ENCODE data around the gene PEDS1.
"Not testable (repeated sequence)": the region's sequence is repeated elsewhere in the genome, so short reads cannot be mapped to it uniquely, and the experiment has no call there.

Gene PEDS1

DNA sequence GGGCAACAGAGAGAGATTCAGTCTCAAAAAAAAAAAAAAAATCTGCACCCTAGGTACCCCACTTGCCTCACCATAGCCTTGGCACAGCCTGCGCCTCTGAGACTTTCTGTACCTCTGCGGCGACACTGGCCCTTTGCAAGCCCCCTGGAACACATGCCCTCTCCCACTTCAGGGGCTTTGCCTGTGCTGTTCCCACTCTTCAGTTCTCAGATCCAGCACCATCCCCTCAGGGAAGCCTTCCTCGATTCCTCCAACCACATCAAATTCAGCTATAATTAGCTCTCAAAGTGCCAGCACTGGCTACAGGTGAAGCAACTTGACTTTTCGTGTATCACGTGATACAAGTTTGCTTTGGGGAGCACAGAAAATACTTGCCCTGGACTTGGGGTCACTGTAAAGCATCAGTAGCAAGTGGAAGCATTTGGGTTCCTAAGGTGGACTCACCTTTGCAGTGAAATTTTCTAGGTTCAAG, 38.4 kb downstream of the PEDS1 start:
- no peak for DNase-seq (ENCODE audit: low read depth in 2 of 2)

DNA sequence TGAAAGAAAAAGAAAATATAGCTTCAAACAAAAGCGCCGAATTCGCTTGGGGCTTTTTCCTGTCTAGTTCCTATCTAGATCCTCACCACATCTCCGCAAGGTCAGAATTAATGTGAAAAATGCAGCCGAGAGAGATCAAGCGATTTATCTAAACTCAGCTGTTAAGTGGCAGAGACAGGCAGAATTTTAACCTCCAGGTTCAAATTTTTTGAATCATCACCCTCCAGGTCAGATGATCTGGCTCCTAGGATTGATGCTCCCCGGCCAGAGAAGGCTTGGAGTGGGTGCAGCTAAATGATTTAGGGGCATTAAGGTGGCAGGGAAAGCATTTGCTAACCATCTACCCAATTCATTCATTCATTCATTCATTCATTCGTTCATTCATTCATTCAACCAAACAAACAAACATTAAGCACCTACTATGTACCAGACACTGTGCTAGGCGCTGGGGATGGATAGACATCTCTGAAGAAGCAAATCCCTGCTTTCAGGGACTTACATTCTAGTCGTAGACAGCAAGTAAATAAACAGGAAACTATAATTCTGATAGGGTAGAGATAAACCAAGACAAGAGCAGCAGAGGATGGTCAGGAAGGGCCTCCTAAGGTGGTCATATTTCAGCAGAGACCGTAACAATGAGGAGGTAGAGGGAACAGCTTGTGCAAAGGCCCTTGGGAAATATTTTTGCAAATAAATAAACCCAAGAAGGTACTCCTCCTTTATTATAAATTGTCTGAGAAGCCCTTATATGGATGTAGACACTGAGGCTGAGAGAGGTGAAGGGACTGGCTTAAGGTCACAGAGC, 39.9 kb downstream of the PEDS1 start:
- DNase-seq (ENCODE audit: low read depth in 2 of 2), result no peak

DNA sequence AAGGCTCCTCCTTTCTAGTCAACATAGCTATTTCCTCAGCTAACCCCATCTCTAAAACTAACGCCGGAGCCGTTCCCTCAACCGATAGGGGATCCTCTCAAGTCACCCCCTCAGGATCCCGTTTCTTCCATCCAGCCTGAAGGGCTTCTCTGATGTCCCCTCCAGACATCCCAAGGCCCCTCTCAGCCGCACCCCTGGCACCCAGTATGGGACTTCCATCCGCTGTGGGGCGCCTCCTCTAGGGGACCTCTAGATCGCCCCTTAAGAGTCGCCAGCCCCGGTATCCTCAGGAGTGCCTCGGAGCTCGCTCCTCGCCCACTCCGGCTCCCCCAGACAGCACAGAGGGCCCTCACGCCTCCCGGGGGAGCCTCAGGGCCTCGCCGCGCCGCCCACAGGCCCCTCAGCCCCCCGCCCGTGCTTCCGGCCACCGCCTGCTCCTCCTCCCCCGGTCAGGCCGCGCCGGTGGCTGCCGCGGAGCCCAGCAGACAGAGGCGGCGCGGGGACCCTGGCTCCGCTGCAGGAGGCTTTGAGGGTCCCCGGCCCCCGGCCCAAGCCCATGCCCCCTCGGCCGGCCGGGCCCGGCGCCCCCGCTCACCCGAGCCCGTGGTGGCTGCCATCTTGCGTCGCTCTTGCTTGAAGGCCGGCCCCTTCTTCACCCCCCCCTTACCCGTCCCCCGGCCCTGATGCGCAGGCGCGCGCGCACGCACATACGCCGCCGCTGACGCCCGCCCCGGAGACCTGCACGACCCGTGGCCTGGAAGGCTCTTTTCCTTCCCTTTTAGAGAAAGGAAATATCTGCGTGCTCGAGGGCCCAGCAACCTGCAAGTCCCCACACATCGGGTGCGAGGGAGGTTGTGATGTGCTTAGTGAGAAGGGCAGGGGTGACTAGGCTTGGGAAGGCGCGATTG, 40.8 kb downstream of the PEDS1 start, which contains the start of gene UBE2V1:
UBE2V1 (minus strand) TSS at position 639 of the 908 bp plus-strand sequence; CDS start at position 617, 22 bp downstream.
- peak; percentile 83 to 87 for DNase-seq (ENCODE audit: low read depth in 2 of 2)

DNA sequence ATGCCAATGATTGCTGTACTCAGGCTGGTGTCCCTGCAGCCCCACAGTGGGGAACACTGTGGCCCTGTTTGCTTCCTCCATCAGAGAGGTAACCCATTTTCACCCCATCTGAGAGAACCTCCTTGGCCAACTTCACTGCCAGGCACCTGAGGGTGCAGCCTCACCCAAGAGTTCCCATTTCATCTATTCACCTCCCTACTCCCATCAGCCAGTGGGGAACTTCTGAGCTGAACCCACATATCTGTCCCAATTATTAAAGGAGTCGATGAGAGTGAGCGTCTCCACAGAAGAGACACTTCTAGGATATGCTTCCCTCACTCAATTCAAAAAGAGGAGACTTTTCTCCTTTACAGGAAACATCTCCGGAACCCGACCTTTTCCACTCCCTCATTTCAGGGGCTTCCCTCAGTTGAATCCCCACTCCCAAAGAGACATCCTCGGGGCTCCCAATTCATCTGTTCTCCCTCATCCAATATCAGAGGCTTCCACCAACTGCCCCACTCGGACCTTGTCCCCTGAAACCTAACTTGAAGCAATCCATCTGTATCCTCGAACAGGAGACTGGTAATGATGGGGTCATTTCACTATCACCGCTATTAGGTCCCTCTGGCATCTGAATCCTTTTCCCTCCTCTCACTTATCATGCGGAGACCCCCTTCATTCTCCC, 41.6 kb downstream of the PEDS1 start:
- no peak for DNase-seq (ENCODE audit: low read depth in 2 of 2)

DNA sequence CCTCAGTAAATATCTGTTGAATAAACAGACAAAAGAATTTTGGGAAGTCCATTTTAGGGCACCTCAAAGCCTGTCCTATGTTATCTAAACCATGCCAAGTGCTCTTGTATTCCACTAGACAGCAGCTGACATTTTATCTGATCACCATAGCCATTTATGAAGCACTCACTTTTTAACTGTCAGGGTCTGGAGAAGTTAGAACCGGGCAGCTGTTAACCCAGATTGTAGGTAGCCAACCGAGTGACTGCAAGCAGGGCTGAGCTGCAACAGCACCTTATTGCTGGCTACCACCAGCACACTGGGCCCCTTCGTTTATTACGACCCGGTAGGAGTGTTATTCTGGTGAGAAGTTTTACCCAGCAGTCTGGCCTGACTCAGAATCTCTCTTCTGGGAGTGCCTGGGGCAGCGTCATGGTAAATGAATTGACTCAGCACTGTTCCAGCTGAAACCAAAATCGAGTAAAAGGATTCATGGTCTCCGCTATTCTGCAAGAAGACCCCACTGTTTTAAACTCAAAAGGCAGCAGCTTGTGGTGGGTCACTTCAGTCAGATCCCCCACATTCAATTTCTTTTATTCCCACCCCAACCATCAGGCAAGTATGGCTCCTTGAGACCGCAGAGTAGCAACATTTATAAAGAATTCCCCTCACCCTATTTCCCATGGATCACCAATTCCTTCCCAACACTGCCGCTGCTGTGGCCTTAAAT, 42.2 kb downstream of the PEDS1 start:
- peak; percentile 24 to 42 for DNase-seq (ENCODE audit: low read depth in 2 of 2)

DNA sequence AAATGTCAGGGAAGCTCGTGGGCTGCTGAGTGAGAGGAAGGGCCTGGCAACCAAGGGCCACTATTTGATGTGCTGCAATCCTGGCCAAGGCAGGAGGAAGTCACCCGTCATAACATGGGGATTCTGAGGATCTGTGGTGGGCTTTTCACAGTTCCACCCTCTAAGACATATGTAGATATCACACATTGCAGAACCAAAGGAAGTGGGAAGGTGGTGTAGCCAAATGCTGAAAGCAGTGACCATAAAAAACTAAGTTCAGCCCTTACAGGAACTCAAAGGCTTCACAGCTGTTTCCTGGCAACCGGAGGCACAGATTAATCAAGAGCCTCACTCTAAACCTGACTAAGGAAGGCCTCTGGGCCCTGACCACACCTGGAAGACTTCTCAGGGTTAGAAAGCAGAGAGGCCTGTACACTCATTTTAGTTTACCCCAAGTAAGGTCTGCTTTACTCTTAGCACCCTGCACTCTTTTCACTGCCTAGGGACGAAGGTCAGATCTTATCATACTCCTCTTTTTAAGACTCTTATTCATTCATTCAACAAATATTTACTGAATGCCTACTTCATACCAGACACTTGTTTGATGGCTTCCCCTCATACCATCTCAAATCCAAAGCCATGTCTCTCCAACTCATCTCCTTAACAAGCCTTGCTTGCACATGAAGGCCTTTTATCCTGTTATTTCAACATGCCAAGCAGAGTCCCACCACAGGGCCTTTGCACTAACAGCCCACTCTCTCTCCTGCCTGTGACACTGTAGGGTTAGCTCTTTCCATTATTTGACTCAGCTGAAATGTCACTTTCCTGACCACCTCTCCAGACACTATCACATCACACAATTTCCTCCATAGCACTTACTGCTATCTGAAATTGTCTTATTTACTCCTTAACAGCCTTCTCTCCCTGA, 43.1 kb downstream of the PEDS1 start:
- peak in 1 of 2 donors; percentile 33 for DNase-seq (ENCODE audit: low read depth in 2 of 2)

DNA sequence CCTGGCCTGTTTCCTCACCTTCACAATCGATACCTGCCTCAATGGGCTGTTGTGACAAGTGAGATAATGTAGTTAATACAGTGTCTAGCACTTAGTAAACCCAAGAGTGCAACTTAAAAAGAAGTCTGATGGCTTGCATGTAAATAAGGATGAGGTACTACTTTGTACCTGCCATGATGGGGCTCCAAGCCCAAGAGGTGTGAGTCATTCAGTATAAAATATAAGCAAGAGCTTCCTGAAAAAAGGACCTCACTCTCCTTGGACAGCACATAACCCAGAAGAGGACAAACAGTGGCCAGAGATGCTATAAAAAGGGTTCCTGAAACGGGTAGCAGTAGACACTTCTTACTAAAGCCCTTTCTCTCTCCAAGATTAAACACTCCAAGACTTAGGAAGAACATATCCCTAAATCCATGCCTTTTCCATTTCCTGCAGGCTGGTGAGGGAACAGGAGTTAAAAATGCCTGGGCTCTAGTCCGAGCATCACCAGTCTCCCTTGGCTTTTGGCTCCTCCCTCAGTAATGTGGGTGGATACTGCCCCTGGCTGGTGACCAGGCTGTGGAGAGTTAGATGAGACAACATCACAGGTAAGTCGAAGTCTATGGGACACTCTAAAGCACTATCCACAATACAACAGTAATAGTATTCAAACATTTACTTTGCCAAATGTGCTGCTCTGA, 44.8 kb downstream of the PEDS1 start:
- DNase-seq (ENCODE audit: low read depth in 2 of 2), result no peak

DNA sequence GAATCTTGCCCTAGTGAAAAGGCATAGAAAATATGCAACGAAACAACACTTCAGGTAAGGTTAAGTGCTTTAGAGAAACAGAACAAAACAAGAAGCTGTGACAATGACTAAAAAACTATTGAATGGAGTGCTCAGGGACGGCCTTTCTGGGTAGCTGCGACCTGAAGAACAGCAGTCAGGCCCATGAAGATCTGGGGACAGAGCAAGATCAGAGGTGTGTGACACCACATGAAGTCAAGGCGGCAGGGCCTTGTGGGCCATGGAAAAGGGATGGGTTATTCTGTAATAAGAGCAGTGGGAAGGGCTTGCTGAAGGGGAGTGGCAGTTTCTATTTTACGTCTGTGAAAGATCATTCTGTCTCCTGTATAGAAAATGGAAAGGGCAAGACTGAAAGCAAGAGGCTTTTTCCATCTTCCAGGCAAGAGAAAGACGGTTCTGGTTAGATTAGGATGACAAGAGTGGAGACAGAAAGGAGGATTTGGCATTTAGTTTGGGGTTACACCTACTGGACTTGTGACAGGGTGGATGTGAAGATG, 45.7 kb downstream of the PEDS1 start:
- no peak for DNase-seq (ENCODE audit: low read depth in 2 of 2)

DNA sequence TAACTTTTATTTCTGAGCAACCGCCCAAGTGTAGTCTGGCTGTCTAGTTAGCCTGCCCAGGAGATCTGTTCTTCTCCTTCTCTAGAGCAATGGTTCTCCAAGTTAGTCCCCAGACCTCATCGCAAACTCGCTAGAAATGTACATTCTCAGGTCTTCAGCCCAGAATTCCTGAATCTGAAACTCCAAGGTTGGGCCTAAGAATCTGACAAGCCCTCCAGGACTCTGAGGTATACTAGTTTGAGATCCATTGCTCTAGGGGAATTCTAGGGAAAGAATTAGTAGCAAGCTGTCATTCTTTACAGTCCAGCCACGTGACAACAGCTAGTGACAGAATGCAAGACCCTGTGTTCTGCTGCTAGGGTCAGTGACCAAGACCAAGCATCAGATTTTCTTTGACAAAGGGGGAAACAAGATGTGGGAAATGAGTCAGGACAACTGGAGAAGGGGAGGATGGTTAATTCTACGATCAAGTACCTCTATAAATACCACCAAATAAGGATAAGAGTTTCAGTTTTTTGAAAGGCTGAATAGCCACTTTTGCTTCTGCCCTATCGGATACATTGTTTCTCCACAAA, 46.4 kb downstream of the PEDS1 start:
- DNase-seq (ENCODE audit: low read depth in 2 of 2), result no peak

DNA sequence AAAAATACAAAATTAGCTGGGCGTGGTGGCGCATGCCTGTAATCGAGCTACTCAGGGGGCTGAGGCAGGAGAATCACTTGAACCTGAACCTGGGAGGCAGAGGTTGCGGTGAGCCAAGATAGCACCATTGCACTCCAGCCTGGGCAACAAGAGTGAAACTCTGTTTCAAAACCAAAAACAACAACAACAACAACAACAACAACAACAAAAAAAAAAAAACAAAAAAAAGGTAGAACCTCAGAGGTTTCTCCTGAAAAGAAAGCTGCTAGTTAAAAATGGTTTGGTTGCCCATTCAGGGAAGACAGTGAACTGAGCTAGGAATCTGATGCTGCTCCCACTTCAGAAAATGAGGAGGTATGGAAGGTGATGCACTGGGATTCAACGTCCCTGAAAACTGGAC, 46.9 kb downstream of the PEDS1 start:
- not testable (repeated sequence) for DNase-seq (ENCODE audit: low read depth in 2 of 2)

All from stimulated activated CD8-positive, alpha-beta memory T cell treated with anti-CD3 and anti-CD28 coated beads, Interleukin-2, amount 100 ng/mL, for 48 hours (primary cell).